OCI-LY3 (cell line): Measurements from ENCODE around the gene GSTA3.
"Not testable (repeated sequence)": the region's sequence is repeated elsewhere in the genome, so short reads cannot be mapped to it uniquely, and the experiment has no call there.

ENCODE experiments used
- H2AFZ ChIP-seq: fragments of 200-600, 300-600 bp; shearing (Covaris generic); 2 replicates; pipeline ENCODE4 v1.6.0; 2014; ENCODE audit warnings: antibody characterized with exemption, low read depth, low read length
- H3K27ac ChIP-seq: fragments of 200-600, 300-600 bp; sonication (generic); 2 replicates; pipeline ENCODE4 v1.5.1; 2014; ENCODE audit warnings: mild to moderate bottlenecking, low read length, moderate library complexity, mixed read lengths
- H3K27me3 ChIP-seq: fragments of 200-600, 300-600 bp; sonication (generic); 2 replicates; pipeline ENCODE4 v1.6.1; 2014; ENCODE audit warnings: low read depth, low read length, mixed read lengths
- H3K36me3 ChIP-seq: fragments of 200-600, 300-600 bp; sonication (generic); replicated peaks from 2 replicates; pipeline ENCODE3; 2014; ENCODE audit warnings: low read depth, low read length, mixed read lengths
- H3K4me1 ChIP-seq: fragments of 300-600, 200-600 bp; sonication (generic); 2 replicates; pipeline ENCODE4 v1.6.1; 2014; ENCODE audit warnings: low read length, mixed read lengths
- H3K4me2 ChIP-seq: fragments of 200-600, 300-600 bp; sonication (generic); 2 replicates; pipeline ENCODE4 v1.6.1; 2014; ENCODE audit warnings: low read length, mixed read lengths
- H3K4me3 ChIP-seq: fragments of 300-600, 200-600 bp; sonication (generic); 2 replicates; pipeline ENCODE4 v1.5.1; 2014; ENCODE audit warnings: antibody characterized with exemption, mild to moderate bottlenecking, low read length, moderate library complexity
- H3K79me2 ChIP-seq: fragments of 300-600, 200-600 bp; shearing (Covaris generic); 2 replicates; pipeline ENCODE4 v1.6.1; 2014; ENCODE audit warnings: mild to moderate bottlenecking, low read length, mixed read lengths
- H3K9ac ChIP-seq: fragments of 300-600, 200-600 bp; shearing (Covaris generic); 2 replicates; pipeline ENCODE4 v1.6.0; 2014; ENCODE audit warnings: mild to moderate bottlenecking, low read length, moderate library complexity
- H3K9me3 ChIP-seq: fragments of 200-600, 300-600 bp; shearing (Covaris generic); 2 replicates; pipeline ENCODE4 v1.6.1; 2014; ENCODE audit warnings: low read length, mixed read lengths; ENCODE audit not compliant: insufficient read depth
- H4K20me1 ChIP-seq: fragments of 200-600, 300-600 bp; sonication (generic); 2 replicates; pipeline ENCODE4 v1.6.1; 2016; ENCODE audit warnings: low read length, mixed read lengths; ENCODE audit not compliant: insufficient read depth
- CTCF ChIP-seq: fragments of 200-600, 300-600 bp; sonication (generic); IDR thresholded peaks from 2 replicates; pipeline ENCODE4 v1.5.1; 2014; ENCODE audit warnings: antibody characterized with exemption, low read length, low read depth
- EZH2phosphoT487 ChIP-seq: fragments of 200-600 bp; shearing (Covaris generic); IDR thresholded peaks from 2 replicates; pipeline ENCODE4 v1.6.1; 2018; ENCODE audit warnings: antibody characterized with exemption, mixed run types, low read depth

Gene GSTA3

GRCh38 chr6:52946306-52946705, 36.8 kb upstream of the GSTA3 start:
- Histone ChIP-seq H3K4me2 (no peak overlapping the region), H3K36me3 (no peaks in the 10 kb centered on the region), H3K9me3 (no peaks in the 10 kb centered on the region), H3K79me2 (no peaks in the 10 kb centered on the region), H3K4me1 (no peaks in the 10 kb centered on the region), H3K4me3 (no peak overlapping the region), H3K9ac (no peak overlapping the region), H2AFZ (no peak overlapping the region), H4K20me1 (no peaks in the 10 kb centered on the region), H3K27me3 (no peaks in the 10 kb centered on the region), H3K27ac (no peak overlapping the region)
- TF ChIP-seq EZH2phosphoT487: no peak
- no peak for TF ChIP-seq CTCF

GRCh38 chr6:52942821-52943220, 33.3 kb upstream of the GSTA3 start:
- not testable (repeated sequence) for H2AFZ ChIP-seq, H4K20me1 ChIP-seq, H3K27me3 ChIP-seq, H3K9ac ChIP-seq, H3K27ac ChIP-seq, H3K9me3 ChIP-seq, H3K36me3 ChIP-seq, H3K4me2 ChIP-seq, H3K4me3 ChIP-seq, H3K79me2 ChIP-seq, H3K4me1 ChIP-seq

- Histone ChIP-seq H3K9ac (no peak overlapping the region), H3K4me3 (no peak overlapping the region), H4K20me1 (no peaks in the 10 kb centered on the region)
Measured at GRCh38 chr6:52942221-52942620, 32.7 kb upstream of the GSTA3 start.

GRCh38 chr6:52937908-52938307, 28.4 kb upstream of the GSTA3 start:
- no peaks in the 10 kb centered on the region for H4K20me1 ChIP-seq
- no peak overlapping the region for H2AFZ ChIP-seq
- no peaks in the 10 kb centered on the region for H3K79me2 ChIP-seq
- H3K9me3 ChIP-seq: no peaks in the 10 kb centered on the region
- no peak overlapping the region for H3K4me3 ChIP-seq
- no peak overlapping the region for H3K4me2 ChIP-seq
- no peak overlapping the region for H3K27ac ChIP-seq
- no peaks in the 10 kb centered on the region for H3K36me3 ChIP-seq
- TF ChIP-seq EZH2phosphoT487: no peak
- TF ChIP-seq CTCF: no peak
- no peak overlapping the region for H3K9ac ChIP-seq
- H3K27me3 ChIP-seq: no peaks in the 10 kb centered on the region
- H3K4me1 ChIP-seq: no peaks in the 10 kb centered on the region

More at GRCh38 chr6:52942221-52942620, 32.7 kb upstream of the GSTA3 start:
- H3K9me3 ChIP-seq: no peaks in the 10 kb centered on the region
- no peak for TF ChIP-seq EZH2phosphoT487
- no peak for TF ChIP-seq CTCF
- no peak overlapping the region; the same call in 1 of the 2 replicates for H2AFZ ChIP-seq
- no peaks in the 10 kb centered on the region for H3K36me3 ChIP-seq
- no peak overlapping the region for H3K4me2 ChIP-seq
- H3K27me3 ChIP-seq: no peaks in the 10 kb centered on the region
- H3K79me2 ChIP-seq: no peaks in the 10 kb centered on the region
- H3K27ac ChIP-seq: no peak overlapping the region
- no peaks in the 10 kb centered on the region for H3K4me1 ChIP-seq

GRCh38 chr6:52933778-52934177, 24.3 kb upstream of the GSTA3 start:
- no peaks in the 10 kb centered on the region for H3K4me1 ChIP-seq
- no peak overlapping the region for H3K27ac ChIP-seq
- no peak overlapping the region for H3K4me3 ChIP-seq
- no peak overlapping the region for H2AFZ ChIP-seq
- TF ChIP-seq EZH2phosphoT487 (no peak), CTCF (no peak)
- H3K9ac ChIP-seq: no peak overlapping the region
- no peaks in the 10 kb centered on the region for H3K79me2 ChIP-seq
- H3K36me3 ChIP-seq: no peaks in the 10 kb centered on the region
- H4K20me1 ChIP-seq: no peaks in the 10 kb centered on the region
- H3K4me2 ChIP-seq: no peak overlapping the region
- no peaks in the 10 kb centered on the region for H3K9me3 ChIP-seq
- H3K27me3 ChIP-seq: no peaks in the 10 kb centered on the region
